WTC11 (cell line): ENCODE data around the gene ZNF654. TPM values are rescaled to one million over a fixed set of nuclear protein-coding genes. Genes with fewer than 3 reads are reported as not detected.

Experiments used
- ATAC-seq: fragments of 200-7000 bp; cut with Tn5 transposase; 2 replicates; pipeline ENCODE4 v1.10.0; 2021; ENCODE audit warnings: mild to moderate bottlenecking, moderate library complexity
- CTCF ChIA-PET: fragments of 300-600 bp; sonication (Branson Sonifier 250); formaldehyde crosslinking; loops from one replicate; lab custom pipeline; 2021; ENCODE audit warnings: antibody characterized with exemption; lab: Charles Lee
- POLR2A ChIA-PET: fragments of 350-600 bp; sonication (Branson Sonifier 250); formaldehyde crosslinking; loops from one replicate; lab custom pipeline; 2021; ENCODE audit warnings: antibody characterized with exemption; lab: Charles Lee
- DNase-seq: peaks from one replicate; pipeline ENCODE4 v3.0.0; 2021; ENCODE audit warnings: low spot score
- H3K27ac Mint-ChIP-seq: 2 replicates; pipeline ENCODE4 v1.8.0; 2021; ENCODE audit warnings: mixed read lengths
- H3K27me3 Mint-ChIP-seq: 2 replicates; pipeline ENCODE4 v1.8.0; 2021; ENCODE audit warnings: low read depth, mild to moderate bottlenecking, moderate library complexity, mixed read lengths
- H3K36me3 Mint-ChIP-seq: 2 replicates; pipeline ENCODE4 v1.8.0; 2021; ENCODE audit warnings: mixed read lengths
- H3K4me1 Mint-ChIP-seq: 2 replicates; pipeline ENCODE4 v1.8.0; 2022; ENCODE audit warnings: mixed read lengths
- H3K4me3 Mint-ChIP-seq: 2 replicates; pipeline ENCODE4 v1.8.0; 2021; ENCODE audit warnings: mild to moderate bottlenecking, moderate library complexity, mixed read lengths
- H3K9me3 Mint-ChIP-seq: 2 replicates; pipeline ENCODE4 v1.8.0; 2021; ENCODE audit warnings: mixed read lengths
- AR ChIP-seq: fragments of 250-450 bp; sonication (Bioruptor Pico); IDR thresholded peaks from 2 replicates; pipeline ENCODE4 v1.9.0; 2021; ENCODE audit warnings: mild to moderate bottlenecking
- ARID4B ChIP-seq: sonication (generic); formaldehyde crosslinking; IDR thresholded peaks from 2 replicates; pipeline ENCODE4 v1.8.0; 2023; ENCODE audit warnings: missing genetic modification reagents, mild to moderate bottlenecking, borderline replicate concordance
- ATF3 ChIP-seq: sonication (generic); formaldehyde crosslinking; conservative IDR thresholded peaks from 2 replicates; pipeline ENCODE4 v1.8.1; 2022; ENCODE audit warnings: mild to moderate bottlenecking, missing genetic modification reagents
- CREM ChIP-seq: sonication (generic); formaldehyde crosslinking; IDR thresholded peaks from 2 replicates; pipeline ENCODE4 v1.8.1; 2022; ENCODE audit warnings: mild to moderate bottlenecking, missing genetic modification reagents, moderate library complexity
- E2F1 ChIP-seq: sonication (generic); formaldehyde crosslinking; IDR thresholded peaks from 2 replicates; pipeline ENCODE4 v1.8.0; 2022; ENCODE audit warnings: mild to moderate bottlenecking, missing genetic modification reagents
- ESRRA ChIP-seq: sonication (generic); formaldehyde crosslinking; IDR thresholded peaks from 2 replicates; pipeline ENCODE4 v1.8.1; 2022; ENCODE audit warnings: mild to moderate bottlenecking, missing genetic modification reagents, borderline replicate concordance
- FOXJ3 ChIP-seq: sonication (generic); formaldehyde crosslinking; IDR thresholded peaks from 2 replicates; pipeline ENCODE4 v1.9.0; 2021; ENCODE audit warnings: missing genetic modification reagents, mild to moderate bottlenecking, borderline replicate concordance
- GRHL2 ChIP-seq: fragments of 250-450 bp; sonication (Bioruptor Pico); IDR thresholded peaks from 2 replicates; pipeline ENCODE4 v1.8.0; 2022; ENCODE audit warnings: mild to moderate bottlenecking, moderate library complexity; ENCODE audit not compliant: insufficient replicate concordance, severe bottlenecking
- JUN ChIP-seq: sonication (generic); formaldehyde crosslinking; IDR thresholded peaks from 2 replicates; pipeline ENCODE4 v1.8.0; 2023; ENCODE audit warnings: mild to moderate bottlenecking, missing genetic modification reagents
- MAX ChIP-seq: sonication (generic); formaldehyde crosslinking; IDR thresholded peaks from 2 replicates; pipeline ENCODE4 v1.8.0; 2022; ENCODE audit warnings: mild to moderate bottlenecking, missing genetic modification reagents
- MLX ChIP-seq: sonication (generic); formaldehyde crosslinking; IDR thresholded peaks from 2 replicates; pipeline ENCODE4 v1.8.1; 2023; ENCODE audit warnings: mild to moderate bottlenecking, missing genetic modification reagents, moderate library complexity
- MYBL2 ChIP-seq: sonication (generic); formaldehyde crosslinking; IDR thresholded peaks from 2 replicates; pipeline ENCODE4 v1.8.1; 2023; ENCODE audit warnings: mild to moderate bottlenecking, moderate library complexity, missing genetic modification reagents
- SMAD3 ChIP-seq: sonication (generic); formaldehyde crosslinking; IDR thresholded peaks from 2 replicates; pipeline ENCODE4 v1.8.0; 2022; ENCODE audit warnings: missing genetic modification reagents, mild to moderate bottlenecking, borderline replicate concordance
- TCF7 ChIP-seq: sonication (generic); formaldehyde crosslinking; IDR thresholded peaks from 2 replicates; pipeline ENCODE4 v1.8.0; 2022; ENCODE audit warnings: mild to moderate bottlenecking, low read depth, missing genetic modification reagents, moderate library complexity
- USF1 ChIP-seq: sonication (generic); formaldehyde crosslinking; IDR thresholded peaks from 2 replicates; pipeline ENCODE4 v1.8.0; 2022; ENCODE audit warnings: mild to moderate bottlenecking, missing genetic modification reagents
- ZNF121 ChIP-seq: sonication (generic); formaldehyde crosslinking; IDR thresholded peaks from 2 replicates; pipeline ENCODE4 v1.8.0; 2023; ENCODE audit warnings: missing genetic modification reagents
- ZNF138 ChIP-seq: sonication (generic); formaldehyde crosslinking; conservative IDR thresholded peaks from 2 replicates; pipeline ENCODE4 v1.8.1; 2022; ENCODE audit warnings: mild to moderate bottlenecking, moderate library complexity, missing genetic modification reagents
- ZNF219 ChIP-seq: sonication (generic); formaldehyde crosslinking; IDR thresholded peaks from 2 replicates; pipeline ENCODE4 v1.8.0; 2023; ENCODE audit warnings: missing genetic modification reagents, mild to moderate bottlenecking, borderline replicate concordance
- ZNF416 ChIP-seq: fragments of 250-450 bp; sonication (Bioruptor Pico); IDR thresholded peaks from 2 replicates; pipeline ENCODE4 v1.9.0; 2021; ENCODE audit warnings: mild to moderate bottlenecking, inconsistent platforms
- ZNF512 ChIP-seq: sonication (generic); formaldehyde crosslinking; IDR thresholded peaks from 2 replicates; pipeline ENCODE4 v1.8.1; 2022; ENCODE audit warnings: missing genetic modification reagents, borderline replicate concordance
- total RNA-seq: library from RNA; stranded (reverse); gene quantifications from 3 replicates; pipeline ENCODE4 v1.2.3, GENCODE V29; 2021

ZNF654 gene
- total RNA-seq, 1 experiment from 2014 or later: 7.0 TPM

GRCh38 chr3:88058306-88058580 is 812 bp upstream of the ZNF654 start:
- peaks cover 25% of the 10 kb centered on the region for H3K36me3 Mint-ChIP-seq
- peak overlapping the region; percentile 86; the same call in 1 of the 2 replicates for H3K27ac Mint-ChIP-seq
- ATAC-seq: peak; percentile 33
- TF ChIP-seq FOXJ3 (CRISPR knock-in tag): no peak
- no peak for TF ChIP-seq E2F1 (CRISPR knock-in tag)
- TF ChIP-seq ZNF416 (CRISPR knock-in tag): no peak
- TF ChIP-seq MLX (CRISPR knock-in tag): no peak
- no peak for TF ChIP-seq GRHL2 (CRISPR knock-in tag)
- no peak for TF ChIP-seq ESRRA (CRISPR knock-in tag)
- TF ChIP-seq ZNF121: no peak
- no peak for TF ChIP-seq JUN (CRISPR knock-in tag)
- no peak for TF ChIP-seq ZNF512 (CRISPR knock-in tag)
- no peak for TF ChIP-seq USF1 (CRISPR knock-in tag)
- no peak for TF ChIP-seq ATF3 (CRISPR knock-in tag)
- no peak for TF ChIP-seq AR (CRISPR knock-in tag)
- TF ChIP-seq SMAD3 (CRISPR knock-in tag): no peak
- no peak for TF ChIP-seq CREM (CRISPR knock-in tag)
- TF ChIP-seq ZNF138: no peak
- no peak for TF ChIP-seq MAX
- TF ChIP-seq MYBL2 (CRISPR knock-in tag): no peak
- no peak for TF ChIP-seq ARID4B
- TF ChIP-seq TCF7: no peak
- TF ChIP-seq ZNF219 (CRISPR knock-in tag): no peak
- TF ChIP-seq, all 79 proteins: peak for 0
- peak overlapping the region; percentile 96 for H3K4me3 Mint-ChIP-seq
- DNase-seq: peak; percentile 72
- CTCF ChIA-PET: interaction anchor here (0.9 to 1.5 kb wide), 3 partner anchors 53 to 122 kb away, joined by 3 to 4 read pairs (median 3); no protein-coding TSS in a partner anchor
- H3K9me3 Mint-ChIP-seq: no peaks in the 10 kb centered on the region
- H3K27me3 Mint-ChIP-seq: no peaks in the 10 kb centered on the region
- POLR2A ChIA-PET: interaction anchor here (0.9 to 1.3 kb wide), 2 partner anchors 15 to 91 kb away, joined by 3 to 10 read pairs; partner anchors contain the start of gene C3orf38
- H3K4me1 Mint-ChIP-seq: peaks cover 19% of the 10 kb centered on the region
